ENCODE data around the gene ADIPOR2.
"Not testable (repeated sequence)": the region's sequence is repeated elsewhere in the genome, so short reads cannot be mapped to it uniquely, and the experiment has no call there.

The ADIPOR2 gene

DNA sequence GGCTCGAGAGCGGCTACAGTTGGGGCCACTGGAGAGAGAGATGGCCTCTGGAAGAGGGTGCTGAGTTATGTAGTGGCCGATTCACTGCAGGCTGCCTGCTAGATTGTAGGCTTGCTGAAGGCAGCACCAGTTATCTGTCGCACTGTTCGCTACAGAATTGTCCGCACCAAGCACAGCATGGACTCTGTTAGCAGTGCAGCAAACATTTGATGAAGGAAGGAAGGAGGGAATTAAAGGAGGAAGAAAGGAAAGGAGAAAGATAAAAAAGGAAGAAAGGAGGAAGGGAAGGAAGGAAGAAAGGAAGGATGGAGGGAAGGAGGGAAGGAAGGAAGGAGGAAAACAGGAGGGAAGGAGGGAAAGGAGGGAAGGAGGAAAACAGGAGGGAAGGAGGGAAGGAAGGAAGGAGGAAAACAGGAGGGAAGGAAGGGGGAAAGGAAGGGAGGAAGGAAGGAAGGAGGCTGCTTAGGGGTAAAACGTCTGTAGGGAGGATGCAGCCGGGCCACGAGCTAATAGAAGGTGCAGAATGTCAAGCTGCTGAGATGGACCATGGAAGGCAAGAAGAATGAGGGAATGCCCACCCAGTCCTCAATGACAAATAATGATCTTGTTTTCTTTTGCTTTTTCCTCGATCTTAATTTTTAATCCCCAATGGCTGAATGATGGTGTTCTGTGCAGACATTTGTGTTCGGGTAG lies 27.3 kb upstream of the ADIPOR2 start:
- DNase-seq (ENCODE audit: extremely low read depth in 1 of 2, low read depth in 1 of 2), result no peak

DNA sequence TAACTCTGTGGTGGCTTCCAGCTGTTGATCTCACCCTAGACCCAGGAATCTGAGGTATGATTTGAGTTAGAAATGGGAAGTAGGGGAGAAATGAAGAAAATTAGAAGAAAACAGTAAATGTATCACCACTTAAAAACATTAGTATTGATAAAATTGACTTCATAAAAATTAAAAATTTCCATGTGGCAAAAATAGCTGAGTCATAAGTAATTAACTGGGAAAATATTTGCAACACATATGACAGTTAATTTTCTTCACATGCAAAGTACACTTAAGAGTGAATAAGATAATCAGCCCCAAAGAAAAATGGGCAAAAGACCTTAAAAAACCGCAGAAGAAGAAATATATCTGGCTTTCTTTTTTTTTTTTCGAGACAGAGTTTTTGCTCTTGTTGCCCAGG lies 25.5 kb upstream of the ADIPOR2 start:
- no peak for DNase-seq (ENCODE audit: extremely low read depth in 1 of 2, low read depth in 1 of 2)

DNA sequence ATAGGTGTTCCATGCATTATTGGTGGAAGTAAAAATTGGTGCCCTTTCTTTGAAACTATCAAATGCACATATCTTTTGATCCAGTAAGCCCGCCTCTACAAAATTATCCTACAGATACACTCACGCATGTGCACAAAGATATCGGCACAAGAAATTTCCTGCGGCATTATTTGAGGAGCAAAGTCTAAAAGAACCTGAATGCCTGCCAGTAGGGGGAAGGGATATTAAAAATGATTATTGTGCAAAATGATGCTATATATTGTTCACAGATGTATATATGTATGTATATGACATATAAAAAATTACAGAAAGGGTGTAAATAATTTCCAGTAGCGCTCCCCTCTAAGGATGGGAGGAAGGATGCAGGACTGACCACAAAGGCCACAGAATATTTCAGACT lies 24.7 kb upstream of the ADIPOR2 start:
- DNase-seq (ENCODE audit: extremely low read depth in 1 of 2, low read depth in 1 of 2), result no peak

DNA sequence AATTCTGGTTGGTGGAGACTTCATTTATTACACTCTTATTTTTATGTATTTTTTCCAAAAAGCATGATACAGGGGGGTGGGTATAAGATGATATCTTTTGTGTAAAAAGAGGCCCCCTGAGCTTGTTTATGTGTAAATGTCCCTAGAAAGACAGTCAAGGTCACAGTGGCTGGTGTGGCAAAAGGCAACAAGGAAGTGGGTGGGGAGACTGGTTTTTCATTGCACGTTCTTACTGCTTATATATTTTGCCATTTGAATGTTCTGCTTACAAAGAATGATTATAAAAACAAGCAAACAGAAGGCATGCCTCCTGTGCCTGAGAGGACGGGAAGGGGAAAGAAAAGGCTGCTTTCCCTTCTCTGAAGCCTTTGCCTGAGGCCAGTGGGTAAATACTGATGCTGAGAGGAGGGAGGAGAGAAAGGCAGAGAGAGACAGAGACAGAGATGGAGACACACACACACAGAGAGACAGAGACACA lies 24.1 kb upstream of the ADIPOR2 start:
- DNase-seq (ENCODE audit: extremely low read depth in 1 of 2, low read depth in 1 of 2), result no peak

DNA sequence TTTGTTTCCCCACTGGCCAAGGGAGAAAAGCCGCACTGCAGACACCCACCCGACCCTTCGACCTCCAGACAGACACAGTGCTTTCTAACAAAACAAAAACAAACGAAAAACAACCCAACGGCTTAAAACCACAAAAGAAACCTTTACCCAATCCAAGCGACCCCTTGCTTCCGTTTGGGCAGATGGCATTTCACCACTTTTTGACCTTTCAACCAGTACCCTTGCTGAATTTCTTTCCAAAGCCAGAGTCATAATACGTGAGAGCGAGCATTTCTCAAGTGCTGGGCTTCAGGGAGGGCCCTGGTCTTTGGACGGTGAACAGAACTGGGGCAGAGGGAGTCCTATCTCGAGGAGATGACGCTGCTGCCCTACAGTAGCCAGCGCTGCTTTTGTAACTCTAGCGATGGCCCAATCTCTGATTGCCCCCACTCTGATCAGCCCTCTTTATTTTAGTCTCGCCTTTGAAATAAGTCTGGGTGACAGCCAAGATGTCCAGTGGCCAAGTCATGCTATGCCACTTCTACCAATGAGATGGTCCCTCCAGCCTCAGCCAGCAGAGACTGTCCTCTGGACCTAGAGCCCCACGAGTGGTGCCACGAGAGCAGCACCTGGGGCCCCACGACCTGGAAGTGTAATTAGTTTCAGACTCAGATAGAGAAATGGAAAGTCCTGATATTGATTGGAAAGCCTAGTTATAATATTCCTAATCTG lies 21.9 kb upstream of the ADIPOR2 start:
- DNase-seq (ENCODE audit: extremely low read depth in 1 of 2, low read depth in 1 of 2), result no peak

DNA sequence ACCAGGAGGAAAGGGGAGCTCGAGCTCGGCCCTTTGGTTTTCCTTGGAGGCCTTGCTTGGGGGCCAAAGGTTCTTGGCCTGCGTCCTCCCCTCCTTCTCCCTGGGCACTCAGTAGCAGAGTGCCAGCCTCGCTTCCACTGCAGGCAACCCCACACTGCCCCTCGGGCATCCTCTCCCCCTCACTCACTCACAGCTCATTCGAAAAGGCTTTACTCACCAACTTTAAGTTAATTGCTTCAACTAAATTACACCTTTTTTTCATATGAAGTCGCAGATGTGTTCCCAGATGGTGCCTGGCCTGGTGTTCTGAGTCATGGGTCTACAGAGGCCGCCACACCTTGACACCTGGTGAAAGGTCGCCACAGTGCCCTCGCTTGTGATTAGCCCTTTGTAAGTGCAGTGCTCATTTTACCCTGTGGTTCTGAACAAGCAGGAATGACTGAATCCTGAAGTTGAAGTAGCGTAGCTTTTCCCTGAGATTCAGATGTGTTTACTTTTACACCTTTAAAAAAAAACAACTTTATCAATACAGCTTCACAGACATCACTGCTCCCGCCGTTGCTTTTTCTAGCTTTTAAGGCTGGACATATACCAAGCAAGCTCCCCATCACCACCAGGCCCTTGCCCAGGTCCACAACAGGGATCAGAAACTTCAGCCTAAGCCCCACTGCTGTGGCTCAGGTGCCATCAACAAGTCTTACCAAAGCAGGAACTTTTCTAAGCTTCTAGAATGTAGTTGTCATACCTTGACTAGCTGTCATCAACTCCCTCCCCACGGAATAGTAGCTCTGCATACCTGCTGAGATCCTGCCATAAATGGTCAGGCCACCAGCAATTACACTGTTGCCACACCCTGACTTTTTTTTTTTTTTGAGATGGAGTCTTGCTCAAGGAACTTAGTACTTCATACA lies 20.3 kb upstream of the ADIPOR2 start:
- DNase-seq (ENCODE audit: extremely low read depth in 1 of 2, low read depth in 1 of 2), result no peak

DNA sequence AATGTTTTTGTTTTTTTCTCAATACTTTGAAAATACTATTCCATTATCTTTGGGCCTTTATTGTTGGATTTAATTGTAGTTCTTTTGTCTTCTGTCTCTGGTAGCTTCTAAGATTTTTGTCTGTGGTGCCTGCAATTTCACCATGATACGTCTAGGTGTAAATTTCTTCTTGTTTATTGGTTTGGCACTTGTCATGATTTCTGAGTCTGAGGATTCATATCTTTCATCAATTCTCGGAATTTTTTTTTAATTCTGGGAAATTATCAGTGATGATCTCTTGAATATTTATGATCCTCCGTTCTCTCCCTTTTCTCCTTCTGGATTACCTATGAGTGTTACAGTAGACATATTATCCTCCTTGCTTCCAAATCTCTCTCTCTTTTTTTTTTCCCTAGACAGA lies 14.8 kb upstream of the ADIPOR2 start:
- DNase-seq (ENCODE audit: extremely low read depth in 1 of 2, low read depth in 1 of 2), result no peak

DNA sequence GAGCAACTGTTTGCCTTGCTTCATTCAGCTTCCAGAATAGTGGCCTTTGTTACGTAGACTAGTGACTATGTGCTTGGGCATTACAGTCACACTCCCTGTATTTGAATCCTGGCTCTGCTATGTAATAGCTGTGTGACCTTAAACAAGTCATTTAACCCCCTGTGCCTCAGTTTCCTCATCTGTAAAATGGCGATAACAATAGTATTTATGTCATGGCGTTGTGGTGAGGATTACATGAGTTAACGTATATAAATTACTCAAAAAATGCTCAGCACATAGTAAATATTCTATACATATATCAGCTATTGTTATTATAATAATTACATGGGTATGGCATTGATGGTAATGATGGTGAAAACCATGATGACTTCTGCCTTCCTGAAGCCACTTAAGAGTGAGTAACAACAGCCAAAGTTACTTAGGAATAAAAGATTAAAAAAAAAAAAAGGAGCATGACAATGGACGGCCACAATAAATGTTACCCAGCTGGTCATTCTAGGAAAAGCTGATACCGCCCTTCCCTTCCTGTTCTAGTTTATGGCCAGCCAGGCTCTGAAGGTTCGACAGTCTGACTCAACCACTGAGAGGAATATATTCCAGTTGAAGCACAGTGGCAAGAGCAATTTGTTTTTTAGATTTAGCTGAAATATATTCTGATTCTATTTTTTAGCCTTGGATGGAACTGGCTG lies 9.9 kb upstream of the ADIPOR2 start:
- DNase-seq (ENCODE audit: extremely low read depth in 1 of 2, low read depth in 1 of 2), result no peak

DNA sequence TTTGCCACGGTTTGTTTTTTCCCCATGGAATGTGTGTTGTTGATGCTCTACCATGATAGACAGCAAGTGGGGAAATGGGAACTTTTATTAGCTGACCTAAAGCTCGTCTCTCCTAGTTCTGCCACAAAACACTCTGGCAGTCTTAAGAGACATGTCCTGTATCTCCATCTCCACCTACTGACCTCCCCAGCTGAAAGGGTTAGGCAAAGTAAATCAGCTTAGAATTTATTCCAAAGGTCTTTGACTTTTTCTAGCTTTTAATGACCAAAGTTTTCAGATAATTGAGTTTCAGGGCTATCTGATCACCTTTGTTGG lies 9.4 kb upstream of the ADIPOR2 start:
- DNase-seq (ENCODE audit: extremely low read depth in 1 of 2, low read depth in 1 of 2), result no peak

DNA sequence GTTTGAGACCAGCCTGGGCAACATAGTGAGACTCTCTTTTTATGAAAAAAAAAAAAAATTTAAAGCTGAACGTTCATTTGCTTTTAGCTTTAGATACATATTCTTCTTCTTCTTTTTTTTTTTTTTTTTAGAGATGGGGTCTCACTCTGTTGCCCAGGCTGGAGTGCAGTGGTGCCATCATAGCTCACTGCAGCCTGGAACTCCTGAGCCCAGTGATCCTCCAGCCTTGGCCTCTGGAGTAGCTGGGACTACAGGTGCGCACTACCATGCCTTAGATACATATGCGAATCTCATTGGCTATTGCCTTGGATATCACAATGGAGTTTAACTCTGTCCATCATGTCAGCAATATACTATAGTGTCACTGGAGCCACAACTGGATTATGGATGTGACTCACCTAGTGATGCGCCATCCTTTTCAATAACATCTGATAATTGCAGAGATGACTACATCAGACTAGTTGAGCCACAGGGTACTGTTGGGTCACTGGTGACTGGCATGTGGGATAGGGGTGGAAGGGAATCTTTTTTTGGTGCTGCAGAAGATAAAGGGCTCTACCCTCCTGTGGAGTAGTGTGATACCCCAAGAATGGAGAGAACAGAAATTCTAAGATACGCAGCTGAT lies 2.7 kb upstream of the ADIPOR2 start:
- no peak for DNase-seq (ENCODE audit: extremely low read depth in 1 of 2, low read depth in 1 of 2)

DNA sequence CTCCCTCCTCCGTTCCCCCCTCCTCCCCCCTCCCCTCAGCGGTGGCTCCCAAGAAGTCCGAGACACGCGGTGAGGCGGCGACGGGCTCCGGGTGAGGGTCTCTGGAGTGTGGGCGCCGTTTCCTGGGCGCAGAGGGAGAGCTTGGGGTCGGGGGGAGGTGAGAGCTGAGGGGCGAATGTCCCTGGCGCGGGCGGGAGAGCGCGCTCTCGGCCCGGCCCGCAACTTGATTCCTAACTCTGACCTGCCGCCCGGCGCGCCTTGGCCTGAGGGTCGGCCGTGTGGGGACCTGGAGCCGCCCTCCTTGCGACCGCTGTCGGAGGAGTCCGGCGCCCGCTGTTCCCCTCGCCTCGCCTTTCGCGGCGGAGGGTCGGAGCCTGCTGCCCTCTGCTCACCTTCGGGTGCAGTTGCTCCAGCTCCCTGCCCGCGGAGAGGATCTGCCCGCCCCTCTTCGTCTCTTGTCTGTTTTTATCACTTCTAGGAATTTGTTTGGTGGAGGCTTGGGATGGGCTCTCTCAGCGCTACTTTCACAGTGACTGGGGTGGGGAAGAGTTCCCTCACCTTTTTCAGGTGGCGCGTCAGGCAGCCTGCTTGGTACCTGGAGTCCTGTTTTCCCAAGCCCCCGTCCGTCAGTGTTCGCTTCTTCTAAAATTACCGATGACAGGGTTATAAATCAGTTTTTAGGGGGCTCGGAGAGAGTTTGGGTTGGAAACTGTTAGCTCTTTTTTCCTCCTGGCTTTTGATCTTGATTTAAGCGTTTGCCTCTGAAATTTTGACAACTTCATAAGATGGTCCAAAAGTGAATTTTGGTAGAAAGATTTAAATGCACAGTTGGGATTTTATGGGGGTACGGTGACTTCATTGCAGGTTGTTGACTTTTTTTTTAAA lies 495 bp downstream of the ADIPOR2 start:
- peak; percentile 3 to 14 for DNase-seq (ENCODE audit: extremely low read depth in 1 of 2, low read depth in 1 of 2)

DNA sequence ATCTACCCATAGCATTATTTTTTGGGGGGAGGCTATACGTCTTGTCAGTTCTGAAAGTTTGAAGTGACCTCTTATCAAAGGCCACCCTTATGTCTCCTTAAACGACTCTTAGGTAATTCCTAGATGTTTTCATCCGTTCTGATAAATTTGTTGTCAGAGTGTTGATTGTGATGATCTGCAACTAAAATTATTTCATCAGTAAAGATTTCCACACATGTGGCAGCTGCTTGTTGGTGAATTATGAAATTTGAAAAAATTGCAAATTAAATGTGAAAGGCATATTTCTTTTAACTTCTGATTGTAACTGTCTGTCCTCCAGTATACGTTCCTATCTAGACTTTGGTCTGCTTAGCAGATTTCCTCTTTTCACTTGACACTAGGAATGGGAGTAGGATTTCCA lies 1.4 kb downstream of the ADIPOR2 start:
- DNase-seq (ENCODE audit: extremely low read depth in 1 of 2, low read depth in 1 of 2), result no peak

DNA sequence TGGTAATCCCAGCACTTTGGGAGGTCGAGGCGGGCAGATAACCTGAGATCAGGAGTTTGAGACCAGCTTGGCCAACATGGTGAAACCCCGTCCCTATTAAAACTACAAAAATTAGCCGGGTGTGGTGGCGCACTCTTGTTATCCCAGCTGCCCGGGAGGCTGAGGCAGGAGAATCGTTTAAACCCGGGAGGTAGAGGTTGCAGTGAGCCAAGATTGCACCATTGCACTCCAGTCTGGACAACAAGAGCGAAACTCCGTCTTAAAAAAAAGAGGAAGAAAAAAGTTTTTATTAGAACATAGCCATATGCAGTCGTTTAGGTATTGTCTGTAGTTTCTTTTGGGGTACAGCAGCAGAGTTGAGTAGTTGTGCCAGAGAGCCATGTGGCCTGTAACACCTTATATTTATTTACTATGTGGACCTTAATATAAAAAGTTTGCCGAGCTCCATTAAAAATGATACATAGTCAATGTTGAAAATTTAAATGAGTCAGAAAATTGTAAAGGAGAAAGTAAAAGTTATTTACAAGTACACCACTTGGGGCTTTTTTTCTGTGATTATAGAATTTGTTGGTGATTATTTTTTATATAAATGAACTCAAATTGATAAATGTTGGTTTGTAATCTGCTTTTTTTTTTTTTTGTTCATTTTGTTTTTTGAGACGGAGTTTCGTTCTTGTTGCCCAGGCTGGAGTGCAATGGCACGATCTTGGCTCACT lies 2.2 kb downstream of the ADIPOR2 start:
- DNase-seq (ENCODE audit: extremely low read depth in 1 of 2, low read depth in 1 of 2), result no peak

DNA sequence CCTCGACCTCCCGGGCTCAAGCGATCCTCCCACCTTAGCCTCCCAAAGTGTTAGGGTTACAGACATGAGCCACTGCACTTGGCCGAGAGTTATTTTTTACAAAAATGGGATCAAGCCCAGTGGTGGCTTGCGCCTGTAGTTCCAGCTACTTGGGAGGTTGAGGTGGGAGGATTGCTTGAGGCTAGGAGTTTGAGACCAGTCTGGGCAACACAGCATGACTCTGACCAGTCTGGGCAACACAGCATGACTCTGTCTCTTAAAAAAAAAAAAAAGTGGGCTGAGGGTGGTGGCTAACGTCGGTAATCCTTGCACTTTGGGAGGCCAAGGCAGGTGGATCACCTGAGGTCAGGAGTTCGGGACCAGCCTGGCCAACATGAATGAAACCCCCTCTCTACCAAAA lies 4.2 kb downstream of the ADIPOR2 start:
- DNase-seq (ENCODE audit: extremely low read depth in 1 of 2, low read depth in 1 of 2), result not testable (repeated sequence)

DNA sequence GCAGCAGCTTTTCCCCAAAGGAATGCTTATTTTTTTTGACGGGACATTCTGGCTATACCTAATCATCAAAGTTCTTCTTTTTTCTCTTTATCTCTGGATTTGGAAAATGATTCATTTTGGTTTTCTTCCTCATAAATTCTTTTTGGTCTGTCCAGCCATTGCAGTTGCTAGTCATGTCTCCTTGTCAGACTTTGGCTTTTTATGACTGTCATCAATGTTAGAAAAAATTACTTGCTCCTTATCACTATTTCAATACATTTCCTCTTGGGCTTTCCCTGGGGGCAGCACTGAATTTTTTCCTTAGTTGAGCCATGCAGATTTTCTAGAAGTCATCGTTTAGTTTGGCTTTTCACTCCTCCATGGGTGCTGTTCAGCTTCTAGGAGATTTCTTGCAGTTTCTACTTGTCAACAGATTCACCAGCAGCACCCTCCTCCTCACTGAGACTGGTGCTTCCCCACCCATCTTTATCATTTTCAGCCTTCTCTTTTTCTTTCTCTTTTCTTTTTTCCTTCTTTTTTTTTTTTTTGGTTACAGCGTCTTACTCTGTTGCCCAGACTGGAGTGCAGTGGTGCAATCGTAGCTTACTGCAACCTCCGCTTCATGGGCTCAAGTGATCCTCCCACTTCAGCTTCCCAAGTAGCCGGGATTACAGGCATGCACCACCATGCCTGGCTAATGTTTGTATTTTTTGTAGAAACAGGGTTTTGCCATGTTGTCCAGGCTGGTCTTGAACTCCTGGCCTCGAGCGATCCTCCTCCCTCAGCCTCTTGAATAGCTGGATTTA lies 5.2 kb downstream of the ADIPOR2 start:
- DNase-seq (ENCODE audit: extremely low read depth in 1 of 2, low read depth in 1 of 2), result no peak

DNA sequence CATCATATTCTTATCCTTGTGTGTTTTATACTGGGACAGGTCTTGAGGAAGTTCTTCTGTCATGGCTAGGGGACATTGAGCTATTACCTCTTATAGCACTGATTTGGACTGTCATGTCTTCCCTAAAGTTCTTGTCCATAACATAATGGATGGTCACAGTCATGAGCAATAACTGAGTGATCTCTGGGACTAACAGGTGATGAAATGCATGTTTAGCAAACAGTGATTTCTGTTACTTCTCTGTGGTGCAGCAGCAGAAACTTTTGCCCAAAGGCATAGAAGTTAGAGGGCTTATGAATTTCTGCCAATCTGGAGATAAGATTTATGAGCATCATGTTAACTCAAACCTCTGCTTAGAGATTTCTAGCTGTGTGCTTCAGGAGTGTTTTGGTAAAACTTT lies 5.9 kb downstream of the ADIPOR2 start:
- DNase-seq (ENCODE audit: extremely low read depth in 1 of 2, low read depth in 1 of 2), result no peak

DNA sequence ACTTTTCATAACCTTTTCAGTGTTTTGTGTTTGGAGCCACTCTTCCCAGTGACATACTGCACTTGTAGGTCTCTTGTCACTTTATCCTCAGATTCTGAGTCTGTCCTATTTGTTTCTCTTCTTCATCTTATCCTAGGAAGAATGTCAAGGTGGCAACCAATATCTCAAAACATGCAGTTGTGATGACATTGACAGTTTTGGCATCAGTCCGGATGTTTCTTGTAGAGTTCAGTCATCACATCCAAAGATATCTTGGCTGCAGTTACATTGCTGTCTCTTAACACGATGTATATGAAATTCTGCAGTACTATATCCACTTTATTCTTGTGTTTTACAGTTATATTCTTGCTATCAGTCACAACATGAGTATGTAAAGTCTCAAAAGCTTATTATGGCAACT lies 6.4 kb downstream of the ADIPOR2 start:
- no peak for DNase-seq (ENCODE audit: extremely low read depth in 1 of 2, low read depth in 1 of 2)

DNA sequence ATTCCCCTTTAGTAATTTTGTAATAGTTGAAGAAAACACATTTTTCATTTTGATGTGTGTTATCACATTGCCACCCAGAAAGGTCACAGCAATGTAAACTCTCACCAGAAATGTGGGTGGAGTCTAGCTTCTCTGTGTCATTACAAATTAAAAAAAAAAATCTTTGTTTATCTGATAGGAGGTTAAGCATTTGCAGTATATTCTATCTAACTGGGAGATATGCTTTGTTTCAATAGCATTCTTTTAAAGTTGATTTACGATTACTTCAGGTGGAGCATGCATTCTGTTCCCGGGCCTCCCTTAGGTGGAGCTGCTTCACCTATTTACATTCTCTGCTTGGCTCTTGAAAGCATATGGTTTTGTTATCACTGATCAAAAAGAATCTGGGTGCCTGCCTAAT lies 7.8 kb downstream of the ADIPOR2 start:
- no peak for DNase-seq (ENCODE audit: extremely low read depth in 1 of 2, low read depth in 1 of 2)
